ENCODE results near the gene WASF2. TPM values are rescaled to one million over a fixed set of nuclear protein-coding genes. Genes with fewer than 3 reads are reported as not detected.
A peak's percentile ranks its signal among the peaks of the same experiment; 100 is the strongest.

Gene WASF2
- total and polyA plus RNA-seq, 4 experiments from 2014 or later: 31.6 to 164 (median 122) TPM

DNA sequence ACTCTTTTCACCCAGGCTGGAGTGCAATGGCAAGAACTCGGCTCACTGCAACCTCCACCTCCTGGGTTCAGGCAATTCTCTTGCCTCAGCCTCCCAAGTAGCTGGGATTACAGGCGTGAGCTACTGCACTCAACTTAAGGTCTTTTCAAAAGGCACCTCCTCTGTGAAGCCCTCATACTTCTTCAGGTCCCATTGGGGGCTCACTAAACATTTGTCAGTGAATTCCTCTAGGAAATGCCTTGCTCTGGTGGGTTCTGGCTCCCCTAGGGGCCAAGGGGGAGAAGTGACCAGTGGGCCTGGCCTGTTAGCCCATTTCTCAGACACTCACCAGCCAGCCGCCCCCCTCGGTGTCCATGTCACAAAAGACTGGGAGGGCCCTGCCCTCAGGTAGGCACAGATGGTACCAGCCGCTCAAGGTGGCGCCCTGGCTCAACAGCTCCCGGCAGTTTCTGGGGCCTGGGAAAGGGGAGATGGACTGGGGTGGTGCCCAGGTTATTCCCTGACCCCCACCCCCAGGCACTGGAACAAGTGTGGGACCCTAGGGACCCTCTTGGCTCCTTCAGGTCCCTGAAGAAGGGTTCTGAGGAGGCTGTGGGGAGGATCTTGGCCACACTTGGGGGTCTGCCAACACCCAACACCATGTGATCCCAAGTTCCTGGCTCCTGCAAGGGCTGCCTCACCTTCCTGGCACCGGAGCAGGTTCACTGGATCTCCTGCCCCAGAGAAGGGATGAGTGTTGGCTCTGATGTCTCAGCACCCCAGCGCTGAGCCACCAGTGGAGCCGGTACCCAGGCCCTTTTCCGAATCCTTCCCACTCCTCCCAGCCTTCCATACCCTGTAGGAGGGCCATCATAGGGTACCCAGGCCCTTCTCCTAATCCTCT, 116.9 kb downstream of the WASF2 start:
- no peaks in the 10 kb centered on the region for H3K27me3 ChIP-seq (ENCODE audit: insufficient read depth, low read length)
- H3K4me3 ChIP-seq (ENCODE audit: low read length in 2 of 2): no peak overlapping the region
- H3K4me1 Mint-ChIP-seq: peaks cover 0 to 7% (median 3%) of the 10 kb centered on the region in 4 donors
- intact Hi-C loops (cut with micrococcal nuclease): no loop called here
- no peaks in the 10 kb centered on the region for H3K27me3 Mint-ChIP-seq
- no peaks in the 10 kb centered on the region for H3K9me3 ChIP-seq (ENCODE audit: control insufficient read depth in 1 of 2, low read length in 2 of 2)
- H3K36me3 Mint-ChIP-seq: no peaks in the 10 kb centered on the region
- DNase-seq: no peak
- H3K27ac ChIP-seq (ENCODE audit: low read depth, low read length): no peak overlapping the region
- H3K4me1 ChIP-seq (ENCODE audit: insufficient read depth, low read length): no peaks in the 10 kb centered on the region
- ChIA-PET CTCF (ENCODE audit: partially characterized antibody) (interaction anchor here (0.7 to 1.9 kb wide), 3 partner anchors 16 to 92 kb away, joined by 3 to 7 read pairs (median 4); no protein-coding TSS in a partner anchor), POLR2A (ENCODE audit: partially characterized antibody) (interaction anchor here (0.6 to 0.7 kb wide), 2 partner anchors 138 to 411 kb away, joined by 3 to 4 read pairs; no protein-coding TSS in a partner anchor)
- H3K4me3 Mint-ChIP-seq: no peak overlapping the region
- H3K36me3 ChIP-seq (ENCODE audit: insufficient read depth, low read length): no peaks in the 10 kb centered on the region
- no peak overlapping the region for H3K27ac Mint-ChIP-seq
- H3K9me3 Mint-ChIP-seq: no peaks in the 10 kb centered on the region

GRCh38 chr1:27372022-27372807, 117.8 kb downstream of the WASF2 start:
- ChIA-PET POLR2A (ENCODE audit: partially characterized antibody) (interaction anchor here (0.6 kb wide), 1 partner anchor 412 kb away, joined by 4 read pairs; no protein-coding TSS in a partner anchor), CTCF (ENCODE audit: partially characterized antibody) (interaction anchor here (0.7 to 2.0 kb wide), 6 partner anchors 15 to 91 kb away, joined by 3 to 9 read pairs (median 4); no protein-coding TSS in a partner anchor)
- no peaks in the 10 kb centered on the region for H3K36me3 ChIP-seq (ENCODE audit: insufficient read depth, low read length)
- H3K27me3 ChIP-seq (ENCODE audit: insufficient read depth, low read length): no peaks in the 10 kb centered on the region
- H3K4me1 ChIP-seq (ENCODE audit: insufficient read depth, low read length): peaks cover 2% of the 10 kb centered on the region
- no peaks in the 10 kb centered on the region for H3K36me3 Mint-ChIP-seq
- DNase-seq: no peak
- H3K4me3 Mint-ChIP-seq: no peak overlapping the region
- H3K27ac ChIP-seq (ENCODE audit: low read depth, low read length): no peak overlapping the region
- H3K4me1 Mint-ChIP-seq: peaks cover 0 to 12% (median 6%) of the 10 kb centered on the region in 4 donors
- intact Hi-C loops (cut with micrococcal nuclease): no loop called here
- H3K27me3 Mint-ChIP-seq: no peaks in the 10 kb centered on the region
- no peaks in the 10 kb centered on the region for H3K9me3 Mint-ChIP-seq
- H3K4me3 ChIP-seq (ENCODE audit: low read length in 2 of 2): no peak overlapping the region
- peak overlapping the region in 3 of 7 donors; percentile 21 to 70 (median 38) for H3K27ac Mint-ChIP-seq
- no peaks in the 10 kb centered on the region for H3K9me3 ChIP-seq (ENCODE audit: control insufficient read depth in 1 of 2, low read length in 2 of 2)

DNA sequence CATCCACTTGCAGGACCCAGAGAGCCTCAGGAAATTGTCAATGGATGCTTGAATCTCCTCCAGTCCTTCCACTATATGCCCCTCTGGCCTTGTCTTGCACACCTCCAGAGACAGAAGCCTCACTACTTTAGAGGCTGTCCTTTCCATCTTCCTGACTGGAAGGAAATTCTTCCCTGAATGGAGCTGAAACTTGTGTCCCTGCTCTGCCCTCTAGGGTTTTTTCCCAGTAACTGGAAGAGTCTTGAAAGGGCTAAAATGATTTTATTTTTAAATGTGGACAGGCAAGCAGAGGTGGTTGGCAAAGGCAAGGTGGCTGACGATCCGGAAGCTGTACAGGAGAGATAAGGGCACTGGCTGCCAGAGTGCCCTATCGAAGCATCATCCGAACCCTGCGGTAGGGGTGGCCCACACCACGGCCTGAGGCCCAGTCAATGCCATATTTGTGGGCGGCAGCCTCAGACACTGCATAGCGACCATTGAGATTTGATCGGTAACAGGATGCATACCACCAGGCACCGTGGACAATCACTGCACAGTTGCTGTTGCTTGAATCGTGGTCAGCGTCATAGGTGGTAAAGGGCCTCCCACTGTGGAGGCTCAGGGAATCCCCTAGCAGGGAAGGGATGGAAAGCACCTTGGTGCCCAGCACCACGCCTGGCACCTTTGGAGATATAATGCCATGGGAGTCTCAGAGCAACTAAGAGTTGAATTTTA, 120.9 kb downstream of the WASF2 start:
- Histone ChIP-seq H3K4me3 (ENCODE audit: low read length in 2 of 2) (no peak overlapping the region), H3K4me1 (ENCODE audit: insufficient read depth, low read length) (peaks cover 18% of the 10 kb centered on the region), H3K9me3 (ENCODE audit: control insufficient read depth in 1 of 2, low read length in 2 of 2) (no peaks in the 10 kb centered on the region), H3K27me3 (ENCODE audit: insufficient read depth, low read length) (no peaks in the 10 kb centered on the region), H3K36me3 (ENCODE audit: insufficient read depth, low read length) (no peaks in the 10 kb centered on the region), H3K27ac (ENCODE audit: low read depth, low read length) (no peak overlapping the region)
- no peaks in the 10 kb centered on the region for H3K9me3 Mint-ChIP-seq
- POLR2A ChIA-PET (ENCODE audit: partially characterized antibody): interaction anchor here (1.4 kb wide), 1 partner anchor 12 kb away, joined by 4 read pairs; no protein-coding TSS in a partner anchor
- H3K27ac Mint-ChIP-seq: peak overlapping the region in 2 of 7 donors; percentile 21 to 37
- H3K4me1 Mint-ChIP-seq: peaks cover 12 to 37% (median 24%) of the 10 kb centered on the region in 4 donors
- no peaks in the 10 kb centered on the region for H3K27me3 Mint-ChIP-seq
- intact Hi-C loops (cut with micrococcal nuclease): no loop called here
- no peak for DNase-seq
- CTCF ChIA-PET (ENCODE audit: partially characterized antibody): interaction anchor here (0.7 to 8.4 kb wide), 7 partner anchors 11 to 75 kb away, joined by 3 to 54 read pairs (median 5); no protein-coding TSS in a partner anchor
- H3K4me3 Mint-ChIP-seq: no peak overlapping the region
- H3K36me3 Mint-ChIP-seq: no peaks in the 10 kb centered on the region

- Mint-ChIP-seq H3K9me3 (no peaks in the 10 kb centered on the region), H3K36me3 (no peaks in the 10 kb centered on the region), H3K27me3 (no peaks in the 10 kb centered on the region), H3K4me3 (peak overlapping the region; percentile 71 to 88 (median 80)), H3K4me1 (peaks cover 13 to 47% (median 25%) of the 10 kb centered on the region in 4 donors), H3K27ac (peak overlapping the region in 6 of 7 donors; percentile 6 to 79 (median 52))
- no peaks in the 10 kb centered on the region for H3K9me3 ChIP-seq (ENCODE audit: control insufficient read depth in 1 of 2, low read length in 2 of 2)
- H3K27me3 ChIP-seq (ENCODE audit: insufficient read depth, low read length): no peaks in the 10 kb centered on the region
- no peak for DNase-seq
- peak overlapping the region in 1 of 2 donors; percentile 35 for H3K4me3 ChIP-seq (ENCODE audit: low read length in 2 of 2)
- ChIA-PET CTCF (ENCODE audit: partially characterized antibody) (interaction anchor here (0.9 to 8.4 kb wide), 11 partner anchors 9 to 190 kb away, joined by 3 to 54 read pairs (median 8); no protein-coding TSS in a partner anchor), POLR2A (ENCODE audit: partially characterized antibody) (interaction anchor here (2.1 to 3.0 kb wide), 5 partner anchors 10 to 44 kb away, joined by 9 to 25 read pairs (median 15); partner anchors contain the start of gene SYTL1)
- no peaks in the 10 kb centered on the region for H3K36me3 ChIP-seq (ENCODE audit: insufficient read depth, low read length)
- H3K27ac ChIP-seq (ENCODE audit: low read depth, low read length): no peak overlapping the region
- peaks cover 18% of the 10 kb centered on the region for H3K4me1 ChIP-seq (ENCODE audit: insufficient read depth, low read length)
- intact Hi-C loops (cut with micrococcal nuclease): no loop called here
Measured at GRCh38 chr1:27367160-27367650, 122.8 kb downstream of the WASF2 start.

GRCh38 chr1:27366411-27367159, 123.4 kb downstream of the WASF2 start, which contains the start of gene MAP3K6:
MAP3K6 (minus strand) TSS chr1:27366961; CDS start chr1:27366597, 364 bp downstream.
- intact Hi-C loops (cut with micrococcal nuclease): no loop called here
- H3K9me3 Mint-ChIP-seq: no peaks in the 10 kb centered on the region
- H3K4me1 Mint-ChIP-seq: peaks cover 13 to 50% (median 25%) of the 10 kb centered on the region in 4 donors
- H3K36me3 Mint-ChIP-seq: no peaks in the 10 kb centered on the region
- H3K27ac ChIP-seq (ENCODE audit: low read depth, low read length): peak within 1 kb of the TSS; percentile 51
- ChIA-PET POLR2A (ENCODE audit: partially characterized antibody) (interaction anchor here (0.8 to 3.0 kb wide), 10 partner anchors 9 to 296 kb away, joined by 3 to 25 read pairs (median 10); partner anchors contain the start of gene SYTL1), CTCF (ENCODE audit: partially characterized antibody) (interaction anchor here (0.9 to 8.4 kb wide), 12 partner anchors 11 to 190 kb away, joined by 3 to 54 read pairs (median 5); no protein-coding TSS in a partner anchor)
- peaks cover 18% of the 10 kb centered on the region for H3K4me1 ChIP-seq (ENCODE audit: insufficient read depth, low read length)
- peak within 1 kb of the TSS; percentile 19 to 88 (median 77) for H3K27ac Mint-ChIP-seq
- peak within 1 kb of the TSS; percentile 36 to 54 for H3K4me3 ChIP-seq (ENCODE audit: low read length in 2 of 2)
- no peaks in the 10 kb centered on the region for H3K9me3 ChIP-seq (ENCODE audit: control insufficient read depth in 1 of 2, low read length in 2 of 2)
- H3K27me3 ChIP-seq (ENCODE audit: insufficient read depth, low read length): no peaks in the 10 kb centered on the region
- H3K4me3 Mint-ChIP-seq: peak within 1 kb of the TSS; percentile 86 to 94 (median 88)
- peak in 4 of 5 donors; percentile 29 to 46 (median 38) for DNase-seq
- H3K27me3 Mint-ChIP-seq: no peaks in the 10 kb centered on the region
- no peaks in the 10 kb centered on the region for H3K36me3 ChIP-seq (ENCODE audit: insufficient read depth, low read length)

DNA sequence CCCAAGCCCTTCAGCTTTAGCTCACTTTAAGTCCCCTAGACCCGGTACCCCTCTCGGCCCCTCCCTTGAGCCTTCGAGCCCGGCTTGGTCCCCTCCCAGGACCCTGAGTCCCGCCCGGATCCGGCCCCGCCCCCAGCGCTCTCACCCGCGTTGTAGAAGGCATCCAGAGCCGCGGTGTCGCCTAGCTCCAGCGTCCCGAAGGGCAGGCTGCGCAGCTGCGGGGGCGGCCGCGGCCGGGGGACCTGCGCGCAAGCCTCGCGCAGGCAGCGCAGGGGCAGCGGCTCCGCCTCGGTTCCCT, 123.9 kb downstream of the WASF2 start:
- Histone ChIP-seq H3K4me3 (ENCODE audit: low read length in 2 of 2) (peak overlapping the region; percentile 36 to 54), H3K27me3 (ENCODE audit: insufficient read depth, low read length) (no peaks in the 10 kb centered on the region), H3K27ac (ENCODE audit: low read depth, low read length) (peak overlapping the region; percentile 51), H3K36me3 (ENCODE audit: insufficient read depth, low read length) (no peaks in the 10 kb centered on the region), H3K9me3 (ENCODE audit: control insufficient read depth in 1 of 2, low read length in 2 of 2) (no peaks in the 10 kb centered on the region), H3K4me1 (ENCODE audit: insufficient read depth, low read length) (peaks cover 18% of the 10 kb centered on the region)
- peak overlapping the region in 6 of 7 donors; percentile 65 to 88 (median 82) for H3K27ac Mint-ChIP-seq
- H3K27me3 Mint-ChIP-seq: no peaks in the 10 kb centered on the region
- H3K36me3 Mint-ChIP-seq: no peaks in the 10 kb centered on the region
- intact Hi-C loops (cut with micrococcal nuclease): no loop called here
- no peaks in the 10 kb centered on the region for H3K9me3 Mint-ChIP-seq
- POLR2A ChIA-PET (ENCODE audit: partially characterized antibody): interaction anchor here (0.5 to 3.0 kb wide), 12 partner anchors 9 to 464 kb away, joined by 3 to 25 read pairs (median 8); partner anchors contain the start of gene SYTL1
- CTCF ChIA-PET (ENCODE audit: partially characterized antibody): interaction anchor here (0.6 to 8.4 kb wide), 14 partner anchors 10 to 69 kb away, joined by 3 to 54 read pairs (median 4); no protein-coding TSS in a partner anchor
- DNase-seq: peak; percentile 53 to 80 (median 57)
- peaks cover 13 to 50% (median 25%) of the 10 kb centered on the region in 4 donors for H3K4me1 Mint-ChIP-seq
- H3K4me3 Mint-ChIP-seq: peak overlapping the region; percentile 86 to 94 (median 88)
